HG03460 (cell line): ENCODE measurements around the gene SVOP.
A peak's percentile ranks its signal among the peaks of the same experiment; 100 is the strongest.
"Not testable (repeated sequence)": the region's sequence is repeated elsewhere in the genome, so short reads cannot be mapped to it uniquely, and the experiment has no call there.

Experiments used
- ATAC-seq: cut with Tn5 transposase; IDR thresholded peaks from one replicate; pipeline ENCODE4 v1.9.1; 2021; ENCODE audit not compliant: unreplicated experiment

Gene SVOP, protein sequence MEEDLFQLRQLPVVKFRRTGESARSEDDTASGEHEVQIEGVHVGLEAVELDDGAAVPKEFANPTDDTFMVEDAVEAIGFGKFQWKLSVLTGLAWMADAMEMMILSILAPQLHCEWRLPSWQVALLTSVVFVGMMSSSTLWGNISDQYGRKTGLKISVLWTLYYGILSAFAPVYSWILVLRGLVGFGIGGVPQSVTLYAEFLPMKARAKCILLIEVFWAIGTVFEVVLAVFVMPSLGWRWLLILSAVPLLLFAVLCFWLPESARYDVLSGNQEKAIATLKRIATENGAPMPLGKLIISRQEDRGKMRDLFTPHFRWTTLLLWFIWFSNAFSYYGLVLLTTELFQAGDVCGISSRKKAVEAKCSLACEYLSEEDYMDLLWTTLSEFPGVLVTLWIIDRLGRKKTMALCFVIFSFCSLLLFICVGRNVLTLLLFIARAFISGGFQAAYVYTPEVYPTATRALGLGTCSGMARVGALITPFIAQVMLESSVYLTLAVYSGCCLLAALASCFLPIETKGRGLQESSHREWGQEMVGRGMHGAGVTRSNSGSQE

DNA sequence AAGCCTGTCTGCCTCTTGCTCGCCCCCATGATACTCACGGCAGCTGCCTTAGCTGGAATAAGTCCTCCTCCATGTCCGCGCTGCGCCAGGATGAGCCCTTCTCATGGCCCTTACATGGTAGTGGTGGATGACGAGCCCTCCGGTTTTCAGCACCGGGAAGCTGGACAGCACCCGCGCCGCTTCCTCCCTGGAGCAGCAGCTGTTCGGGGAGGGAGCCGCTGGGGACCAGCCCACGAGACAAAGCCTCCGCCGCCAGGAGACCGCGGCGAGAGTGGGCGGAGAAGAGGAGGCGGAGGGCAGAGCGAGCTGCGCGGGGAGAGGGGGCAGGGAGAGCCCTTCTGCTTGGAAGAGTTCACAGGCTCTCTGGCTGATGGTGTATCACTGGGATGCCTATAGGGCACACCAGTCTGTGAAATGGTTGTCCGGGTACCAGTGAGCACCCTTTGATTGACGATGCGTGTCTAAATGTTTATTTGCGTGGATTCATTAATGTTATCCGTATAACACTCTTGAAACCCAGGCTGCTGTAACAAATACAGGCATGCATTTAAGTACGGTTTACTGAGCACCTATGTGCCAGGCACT, at the start of gene SVOP:
Gene SVOP, minus strand, starts transcription at position 273 of the 585 bp plus-strand sequence. Its CDS starts 200 bp downstream, at position 73.
- ATAC-seq, result no peak

DNA sequence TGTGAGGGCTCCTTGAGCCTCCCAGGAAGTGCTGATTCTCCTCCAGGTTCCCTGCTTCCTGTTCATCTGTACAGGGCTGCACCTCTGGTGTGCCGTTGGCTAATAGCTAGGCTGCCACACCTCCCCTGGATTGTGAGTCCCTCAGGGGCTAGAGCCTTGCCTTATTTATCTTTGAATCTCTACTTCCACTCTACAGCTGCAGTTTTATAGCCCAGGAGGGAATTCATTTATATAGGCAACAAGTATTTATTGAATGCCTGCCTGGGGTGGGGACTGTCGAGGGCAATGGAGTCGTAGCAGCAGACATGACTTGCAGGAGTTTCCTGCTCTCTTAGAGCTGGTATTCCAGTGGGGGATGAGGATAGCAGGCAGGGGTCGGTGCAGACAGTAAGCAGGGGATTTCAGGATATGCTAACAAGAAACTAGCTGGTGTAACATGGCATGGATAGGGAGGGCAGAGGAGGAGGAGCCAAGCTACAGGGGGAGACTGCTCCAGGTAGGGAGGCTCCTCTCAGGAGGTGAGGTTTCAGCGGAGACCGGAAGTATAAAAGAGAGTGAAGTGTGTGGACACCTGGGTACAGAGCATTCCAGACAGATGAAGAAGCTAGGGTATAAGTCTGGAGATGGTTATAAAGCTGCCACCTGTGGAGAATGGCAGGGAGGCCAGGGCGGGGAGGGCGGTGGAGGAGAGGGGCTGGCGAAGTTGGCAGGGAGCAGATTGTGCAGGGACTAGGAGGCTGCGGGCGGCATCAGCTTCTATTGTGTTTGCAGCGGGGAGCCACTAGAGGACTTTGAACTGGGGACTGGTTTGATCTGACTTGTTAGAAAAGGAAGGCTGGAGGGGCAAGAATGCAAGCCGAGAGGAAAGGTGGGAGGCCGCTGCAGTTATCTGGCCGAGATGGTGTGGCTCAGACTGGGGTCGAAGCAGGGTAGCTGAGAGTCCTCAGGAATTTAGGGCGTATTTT, 48.7 kb upstream of the SVOP start:
- ATAC-seq, result no peak

DNA sequence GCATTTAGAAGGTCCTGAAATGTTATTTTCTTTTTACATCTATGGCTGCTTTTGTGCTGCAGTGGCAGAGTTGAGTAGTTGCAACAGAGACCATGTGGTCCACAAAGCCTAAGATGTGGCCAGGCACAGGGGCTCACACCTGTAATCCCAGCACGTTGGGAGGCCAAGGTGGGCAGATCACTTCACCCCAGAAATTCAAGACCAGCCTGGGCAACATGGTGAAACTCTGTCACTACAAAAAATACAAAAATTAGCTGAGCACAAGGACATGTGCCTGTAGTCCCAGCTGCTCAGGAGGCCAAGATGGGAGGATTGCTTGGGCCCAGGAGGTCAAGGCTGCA, 45.0 kb upstream of the SVOP start:
- no peak for ATAC-seq

DNA sequence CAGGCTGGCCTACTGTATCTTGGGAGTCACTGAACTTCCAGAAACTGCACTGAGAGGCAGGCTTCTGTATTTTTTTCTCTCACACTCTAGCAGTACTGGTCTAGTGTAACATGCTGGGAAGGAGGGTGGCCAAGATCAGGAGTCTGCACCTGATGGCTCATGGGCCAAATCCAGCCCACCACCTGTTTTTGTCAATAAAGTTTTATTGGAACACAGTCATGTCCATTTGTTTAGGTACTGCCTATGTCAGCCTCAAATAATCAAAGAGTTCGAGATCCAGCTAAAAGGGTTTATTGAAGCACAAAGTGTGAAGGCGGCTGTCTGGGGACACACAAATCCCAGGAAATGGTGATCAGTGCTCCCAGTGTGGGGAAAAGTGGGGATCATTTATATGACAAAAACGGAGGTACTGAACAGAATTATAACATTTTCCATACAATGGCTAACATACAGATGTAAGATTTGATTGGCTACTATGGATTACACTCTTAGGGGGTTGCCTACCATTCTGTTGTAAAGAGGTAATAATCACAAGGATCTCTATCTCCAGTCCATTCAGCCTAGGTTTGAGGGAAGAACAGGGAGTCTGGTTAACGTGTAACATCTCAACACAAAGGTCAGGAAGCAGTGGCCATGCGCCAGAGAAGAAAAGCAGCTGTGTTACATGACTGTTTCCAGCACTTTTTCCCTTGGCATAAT, 44.4 kb upstream of the SVOP start:
- ATAC-seq, result no peak

DNA sequence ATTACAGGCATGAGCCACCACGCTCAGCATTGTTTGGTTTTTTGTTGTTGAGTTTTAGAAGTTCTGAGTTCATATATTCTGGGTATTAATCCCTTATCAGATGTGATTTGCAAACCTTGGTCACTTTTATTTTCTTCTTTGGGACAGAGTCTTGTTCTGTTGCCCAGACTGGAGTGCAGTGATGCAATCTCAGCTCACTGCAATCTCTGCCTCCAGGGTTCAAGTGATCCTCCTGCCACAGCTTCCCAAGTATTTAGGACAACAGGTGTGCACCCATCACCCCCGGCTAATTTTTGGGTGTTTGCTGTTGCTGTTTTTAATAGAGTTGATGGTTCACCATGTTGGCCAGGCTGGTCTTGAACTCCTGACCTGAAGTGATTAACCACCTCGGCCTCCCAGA, 43.3 kb upstream of the SVOP start:
- ATAC-seq, result no peak

DNA sequence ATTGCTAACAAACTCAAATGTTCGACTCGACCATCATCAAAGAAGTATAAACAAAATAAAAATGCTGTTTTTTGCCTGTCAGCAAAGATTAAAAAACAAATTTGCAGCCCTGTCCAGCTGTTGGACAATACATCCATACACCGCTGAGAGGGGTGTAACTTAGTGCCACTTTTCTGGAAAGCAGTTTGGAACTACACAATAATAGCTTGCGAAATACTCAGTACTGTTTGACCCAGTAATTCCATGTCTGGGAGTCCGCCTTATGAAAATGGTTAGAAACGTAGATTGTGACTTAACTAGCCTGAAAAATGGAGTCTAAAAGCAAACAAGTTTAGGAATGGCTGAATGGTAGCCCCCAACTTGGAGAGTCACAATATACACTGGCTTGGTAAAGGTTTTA, 37.9 kb upstream of the SVOP start:
- no peak for ATAC-seq

DNA sequence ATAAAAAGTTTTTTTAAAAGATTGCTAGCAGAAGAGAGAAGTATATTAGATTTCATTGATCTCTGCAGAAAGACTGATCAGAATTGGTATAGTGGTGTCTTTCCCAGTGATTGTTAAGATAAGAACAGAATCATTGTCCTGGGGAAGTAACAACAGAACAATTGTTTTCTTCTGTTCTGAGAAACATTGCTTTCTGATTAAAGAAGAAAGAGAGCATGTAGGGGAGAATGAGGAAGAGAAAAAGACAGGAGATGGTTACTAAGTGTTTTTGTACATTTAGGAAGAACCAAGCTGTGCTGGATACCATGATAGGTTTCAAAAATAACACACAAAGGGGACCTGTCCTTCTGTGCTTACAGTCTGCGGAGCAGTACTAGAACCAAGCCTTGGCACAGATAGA, 36.5 kb upstream of the SVOP start:
- no peak for ATAC-seq

DNA sequence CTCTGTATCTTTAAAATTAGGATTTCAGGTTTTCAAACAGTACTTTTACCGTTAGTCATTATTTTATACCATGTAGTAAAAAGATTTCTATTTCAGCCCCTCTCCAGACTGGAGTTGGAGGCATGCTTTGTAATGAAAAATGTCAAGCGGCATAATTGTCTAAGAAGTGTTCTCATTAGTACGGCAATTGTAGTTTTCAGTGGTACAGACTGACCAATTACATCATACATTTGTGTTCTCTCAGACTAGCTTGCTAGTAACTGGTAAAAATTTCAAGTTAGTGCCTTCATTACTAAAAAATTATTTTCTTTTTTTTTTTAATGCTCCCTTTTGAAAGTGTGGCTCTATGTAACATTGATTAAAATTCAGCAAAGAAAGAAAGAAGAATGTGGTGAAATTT, 36.0 kb upstream of the SVOP start:
- no peak for ATAC-seq

DNA sequence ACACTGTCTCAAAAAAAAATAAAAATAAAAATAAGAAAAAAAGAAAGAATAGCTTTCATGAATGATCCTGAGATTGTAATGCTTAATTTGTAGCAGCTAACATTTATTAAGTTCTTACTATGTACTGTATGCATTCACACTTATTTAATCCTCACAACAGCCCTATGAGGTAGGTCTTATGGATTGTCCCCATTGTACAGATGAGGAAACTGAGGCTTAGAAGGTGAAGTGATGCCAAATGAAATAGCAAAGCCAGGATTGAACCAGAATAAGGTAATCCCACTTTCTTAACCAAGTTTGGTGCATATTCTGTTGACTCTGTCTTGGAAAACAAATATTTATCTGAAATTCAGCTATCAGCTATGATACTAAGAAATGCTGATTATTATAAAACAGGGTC, 33.7 kb upstream of the SVOP start:
- ATAC-seq, result no peak

DNA sequence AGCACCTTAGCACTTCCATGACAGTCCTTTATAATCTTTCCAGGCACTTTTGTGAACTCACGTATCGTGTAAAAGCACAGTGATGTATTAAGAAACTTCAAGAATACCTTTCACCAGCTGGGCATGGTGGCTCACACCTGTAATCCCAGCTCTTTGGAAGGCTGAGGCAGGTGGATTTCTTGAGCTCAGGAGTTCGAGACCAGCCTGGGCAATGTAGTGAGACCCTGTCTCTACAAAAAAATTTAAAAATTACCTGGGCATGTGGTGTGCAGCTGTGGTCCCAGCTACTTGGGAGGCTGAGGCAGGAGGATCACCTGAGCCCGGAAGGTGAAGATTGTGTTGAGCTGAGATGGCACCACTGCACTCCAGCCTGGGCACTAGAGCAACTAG, 33.3 kb upstream of the SVOP start:
- not testable (repeated sequence) for ATAC-seq

DNA sequence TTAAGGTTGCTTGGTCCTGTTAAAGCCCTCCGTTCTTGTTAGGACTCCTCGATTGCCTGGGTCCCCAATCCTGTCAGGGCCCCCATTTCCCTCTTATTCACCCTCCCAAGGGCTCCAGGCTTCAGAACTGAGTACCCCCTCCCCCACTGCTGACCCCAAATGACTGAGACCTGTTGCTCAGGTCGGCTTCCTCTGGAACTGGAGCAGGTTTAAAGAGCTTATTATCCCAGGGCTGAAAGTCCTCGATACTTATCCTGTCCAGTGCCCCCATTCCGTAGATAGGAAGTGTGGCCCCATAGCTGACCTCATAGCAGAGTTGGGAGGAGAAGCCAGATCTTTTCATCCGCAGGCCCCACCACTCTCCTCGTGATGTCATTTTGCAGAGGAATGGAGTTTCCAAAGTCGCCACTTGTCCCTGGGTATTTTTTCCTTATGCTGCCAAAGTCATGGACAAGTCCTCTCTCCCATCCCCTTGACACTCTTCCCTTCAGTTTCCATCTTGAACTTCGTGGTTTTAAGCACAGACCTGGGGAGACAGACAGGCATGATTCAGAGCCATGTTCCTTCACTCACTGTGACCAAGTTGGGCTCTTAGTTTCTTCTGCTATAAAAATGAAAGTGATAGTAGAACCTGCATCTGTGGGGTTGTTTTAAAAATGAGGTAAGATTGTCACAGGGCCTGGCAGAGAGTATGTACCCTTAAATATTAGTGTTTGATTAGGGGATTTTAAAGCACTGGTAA, 32.7 kb upstream of the SVOP start:
- ATAC-seq, result peak; percentile 48

DNA sequence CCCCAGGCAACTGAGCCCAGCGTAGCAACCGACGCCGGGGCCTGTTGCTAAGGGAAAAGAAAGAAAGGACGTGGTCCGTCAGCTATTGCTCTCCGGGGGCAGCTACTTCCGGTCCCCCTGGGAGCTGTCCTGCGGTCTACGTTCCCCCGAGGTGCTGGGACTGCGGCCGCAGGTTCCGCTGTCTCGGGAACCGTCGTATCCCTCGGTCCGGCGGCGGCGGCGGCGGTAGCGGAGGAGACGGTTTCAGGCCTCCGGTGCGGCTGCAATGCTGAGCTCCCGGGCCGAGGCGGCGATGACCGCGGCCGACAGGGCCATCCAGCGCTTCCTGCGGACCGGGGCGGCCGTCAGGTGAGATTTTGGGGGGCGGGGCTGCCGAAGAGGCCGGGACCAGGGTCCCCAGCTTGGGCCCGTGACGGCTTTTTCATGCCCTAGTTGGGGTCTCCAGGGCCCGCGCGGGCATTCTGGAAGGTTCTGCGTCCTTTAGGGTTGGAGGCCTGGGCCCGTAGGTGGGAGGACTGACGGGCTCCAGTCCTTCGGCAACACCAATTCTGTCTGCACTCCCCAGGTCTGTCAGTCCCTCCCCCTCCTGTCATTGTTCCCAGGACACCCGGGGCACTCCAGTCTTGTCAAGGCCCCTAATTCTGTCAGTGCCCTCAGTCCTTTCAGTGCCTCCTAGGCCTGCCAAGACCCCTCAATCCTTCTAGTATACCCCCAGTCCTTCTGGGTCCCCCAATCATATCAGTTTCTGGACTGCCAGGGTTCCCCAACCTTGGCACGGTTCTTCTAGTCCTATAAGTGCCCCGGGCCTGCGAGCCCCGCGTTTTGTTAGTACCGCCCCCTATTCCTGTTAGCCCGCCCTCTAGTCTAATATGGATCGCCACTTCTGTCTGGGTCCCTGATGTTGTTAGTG, 31.8 kb upstream of the SVOP start, which contains the start of gene USP30:
Gene USP30, plus strand, starts transcription at position 163 of the 910 bp plus-strand sequence. Its CDS starts 103 bp downstream, at position 266.
- ATAC-seq, result peak; percentile 70

DNA sequence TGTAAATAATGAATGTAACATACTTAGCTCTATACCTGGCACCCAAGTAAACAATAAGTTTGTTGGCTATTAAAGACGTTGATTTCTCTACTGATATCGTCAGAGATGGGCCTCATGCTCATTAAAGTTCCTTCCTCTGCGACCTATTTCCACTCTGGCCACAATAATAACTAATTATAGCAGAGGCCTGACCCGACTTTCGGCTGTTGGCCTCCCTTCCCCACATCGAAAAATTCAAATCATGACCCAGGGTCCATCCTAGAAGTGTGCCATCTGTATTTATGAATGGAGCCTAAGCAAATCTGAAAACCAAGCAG, 31.2 kb upstream of the SVOP start:
- no peak for ATAC-seq

DNA sequence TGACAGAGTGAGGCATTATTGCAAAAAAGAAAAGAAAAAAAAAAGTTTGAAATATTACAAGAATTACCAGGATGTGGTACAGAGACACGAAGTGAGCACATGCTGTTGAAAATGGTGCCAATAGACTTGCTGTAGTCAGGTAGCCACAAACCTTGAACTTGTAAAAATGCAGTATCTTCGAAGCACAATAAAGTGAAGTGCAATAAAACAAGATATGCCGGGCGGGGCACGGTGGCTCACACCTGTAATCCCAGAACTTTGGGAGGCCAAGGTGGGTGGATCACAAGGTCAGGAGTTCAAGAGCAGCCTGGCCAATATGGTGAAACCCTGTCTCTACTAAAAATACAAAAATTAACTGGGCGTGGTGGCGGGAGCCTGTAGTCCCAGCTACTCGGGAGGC, 28.9 kb upstream of the SVOP start:
- ATAC-seq, result not testable (repeated sequence)

DNA sequence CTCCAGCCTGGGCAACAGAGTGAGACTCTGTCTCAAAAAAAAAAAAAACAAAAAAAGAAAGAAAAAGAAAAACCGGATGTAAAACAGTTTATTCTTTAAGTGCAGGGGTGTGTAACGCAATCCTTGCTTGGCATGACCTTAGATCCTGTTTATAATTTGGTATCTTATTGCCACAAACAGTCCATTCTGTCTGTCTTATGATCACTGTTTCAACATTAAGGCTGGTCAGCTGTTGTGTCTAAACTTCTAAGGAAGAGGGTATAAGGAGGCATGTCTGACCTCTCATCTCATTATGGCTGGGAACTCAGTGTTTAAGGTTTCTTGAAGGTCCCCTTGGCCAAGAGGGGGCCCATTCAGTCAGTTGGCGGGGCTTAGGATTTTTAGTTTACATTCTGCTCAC, 27.8 kb upstream of the SVOP start:
- ATAC-seq, result not testable (repeated sequence)

DNA sequence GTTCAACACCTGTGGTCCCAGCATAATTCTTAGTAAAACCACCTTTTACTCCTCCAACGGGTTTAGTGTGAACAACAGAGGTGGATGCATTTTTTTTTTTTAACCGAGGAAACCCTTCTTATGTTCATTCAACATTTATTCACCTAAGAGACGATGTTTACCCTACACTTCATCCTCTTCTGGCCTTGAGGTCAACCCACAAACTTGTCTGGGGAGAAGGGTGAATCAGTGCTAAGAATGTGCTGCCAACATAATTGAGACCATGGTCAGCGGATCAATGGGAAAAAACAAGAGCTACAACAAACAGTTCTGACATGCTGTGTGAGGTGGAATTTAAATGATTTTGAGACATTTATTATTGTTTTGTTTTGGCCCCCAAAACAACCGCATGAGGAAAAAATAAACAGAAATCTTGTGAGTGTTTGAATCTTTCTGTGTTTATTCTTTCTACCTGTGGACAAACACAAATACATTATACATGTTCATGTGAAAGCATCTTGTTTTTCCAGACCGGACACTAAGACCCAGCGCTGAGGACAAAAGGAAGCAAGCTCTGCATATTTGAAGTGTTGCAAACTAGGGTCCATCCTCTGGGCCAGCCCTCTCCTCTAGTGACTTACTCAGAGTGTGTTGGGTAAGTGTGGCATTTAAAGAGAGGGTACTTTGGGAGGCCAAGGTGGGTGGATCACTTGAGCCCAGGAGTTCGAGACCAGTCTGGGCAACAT, 26.4 kb upstream of the SVOP start:
- ATAC-seq, result no peak

DNA sequence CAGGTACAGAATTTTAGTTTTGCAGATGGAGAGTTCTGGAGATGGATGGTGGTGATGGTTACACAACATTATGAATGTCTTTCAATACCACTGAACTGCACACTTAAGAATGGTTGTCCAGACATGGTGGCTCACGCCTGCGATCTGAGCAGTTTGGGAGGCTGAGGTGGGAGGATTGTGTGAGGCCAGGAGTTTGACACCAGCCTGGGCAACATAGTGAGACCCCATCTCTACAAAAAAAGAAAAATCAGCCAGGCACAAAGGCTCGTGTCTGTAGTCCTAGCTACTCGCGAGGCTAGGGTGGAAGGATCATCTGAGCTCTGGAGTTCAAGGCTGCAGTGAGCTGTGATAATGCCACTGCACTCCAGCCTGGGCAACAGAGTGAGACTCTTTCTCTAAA, 23.4 kb upstream of the SVOP start:
- ATAC-seq, result no peak

DNA sequence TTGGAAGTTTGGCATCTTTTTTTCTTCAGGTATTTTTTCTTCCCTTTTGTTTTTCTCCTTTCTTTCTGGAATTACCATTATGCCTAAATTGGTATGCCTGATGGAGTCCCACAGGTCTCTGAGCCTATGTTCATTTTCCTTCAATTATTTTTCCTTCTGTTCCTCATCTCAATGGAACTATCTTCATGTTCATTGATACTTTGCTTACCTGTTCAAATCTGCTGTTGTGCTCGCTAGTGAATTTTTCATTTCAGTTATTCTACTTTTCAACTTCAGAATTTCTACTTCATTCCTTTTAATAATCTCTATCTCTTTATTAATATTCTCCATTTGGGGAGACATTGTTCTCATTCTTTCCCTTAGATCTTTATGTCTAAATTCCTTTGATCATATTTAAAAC, 16.1 kb upstream of the SVOP start:
- ATAC-seq, result no peak
